IPS-15b (cell line): Measurements from ENCODE around the gene LMF2.
A peak's percentile ranks its signal among the peaks of the same experiment; 100 is the strongest.
"Not testable (repeated sequence)": the region's sequence is repeated elsewhere in the genome, so short reads cannot be mapped to it uniquely, and the experiment has no call there.

Experiments
- H3K27me3 ChIP-seq: one replicate; pipeline ENCODE4 v1.6.1; 2013; ENCODE audit warnings: low read length; ENCODE audit not compliant: control insufficient read depth, insufficient read depth
- H3K36me3 ChIP-seq: one replicate; pipeline ENCODE4 v1.6.1; 2013; ENCODE audit warnings: low read length; ENCODE audit not compliant: control insufficient read depth, insufficient read depth
- H3K4me1 ChIP-seq: one replicate; pipeline ENCODE4 v1.6.1; 2013; ENCODE audit warnings: mild to moderate bottlenecking, low read length; ENCODE audit not compliant: control insufficient read depth, insufficient read depth
- H3K4me3 ChIP-seq: one replicate; pipeline ENCODE4 v1.5.1; 2013; ENCODE audit warnings: low read depth, low read length
- H3K9ac ChIP-seq: one replicate; pipeline ENCODE4 v1.6.1; 2013; ENCODE audit warnings: low read depth, mild to moderate bottlenecking, low read length
- H3K9me3 ChIP-seq: one replicate; pipeline ENCODE4 v1.6.1; 2013; ENCODE audit warnings: mild to moderate bottlenecking, low read length; ENCODE audit not compliant: control insufficient read depth, insufficient read depth

LMF2 gene

GRCh38 chr22:50545522-50546325 is 38.2 kb upstream of the LMF2 start, which contains the start of gene KLHDC7B:
Gene KLHDC7B, plus strand, starts transcription at chr22:50545899. Its CDS starts 345 bp downstream, at chr22:50546244.
- Histone ChIP-seq H3K27me3 (peaks cover 30% of the 10 kb centered on the region), H3K9ac (no peak within 1 kb of the TSS), H3K4me1 (peaks cover 2% of the 10 kb centered on the region), H3K36me3 (no peaks in the 10 kb centered on the region), H3K4me3 (no peak within 1 kb of the TSS), H3K9me3 (no peaks in the 10 kb centered on the region)

GRCh38 chr22:50544746-50545253 is 37.3 kb upstream of the LMF2 start:
- H3K4me1 ChIP-seq = peaks cover 2% of the 10 kb centered on the region

GRCh38 chr22:50544078-50544745 is 36.7 kb upstream of the LMF2 start:
- peaks cover 2% of the 10 kb centered on the region for H3K4me1 ChIP-seq
- no peak overlapping the region for H3K9ac ChIP-seq
- no peaks in the 10 kb centered on the region for H3K9me3 ChIP-seq
- no peaks in the 10 kb centered on the region for H3K36me3 ChIP-seq
- H3K4me3 ChIP-seq = peak overlapping the region; percentile 18
- peaks cover 24% of the 10 kb centered on the region for H3K27me3 ChIP-seq

More at GRCh38 chr22:50544746-50545253, 37.3 kb upstream of the LMF2 start:
- no peak overlapping the region for H3K4me3 ChIP-seq
- H3K27me3 ChIP-seq = peaks cover 24% of the 10 kb centered on the region
- H3K9me3 ChIP-seq = no peaks in the 10 kb centered on the region
- no peak overlapping the region for H3K9ac ChIP-seq
- no peaks in the 10 kb centered on the region for H3K36me3 ChIP-seq

- Histone ChIP-seq H3K36me3 (no peaks in the 10 kb centered on the region), H3K9me3 (no peaks in the 10 kb centered on the region), H3K4me3 (no peak overlapping the region), H3K27me3 (peaks cover 21% of the 10 kb centered on the region), H3K9ac (no peak overlapping the region), H3K4me1 (no peaks in the 10 kb centered on the region)
These were observed 35.0 kb upstream of the LMF2 start for GRCh38 chr22:50542416-50542927.

GRCh38 chr22:50541667-50542026 is 34.1 kb upstream of the LMF2 start:
- not testable (repeated sequence) for H3K36me3 ChIP-seq, H3K9ac ChIP-seq, H3K4me1 ChIP-seq, H3K9me3 ChIP-seq, H3K4me3 ChIP-seq
- peaks cover 19% of the 10 kb centered on the region for H3K27me3 ChIP-seq

GRCh38 chr22:50540381-50540780 is 32.9 kb upstream of the LMF2 start:
- peaks cover 10% of the 10 kb centered on the region for H3K27me3 ChIP-seq
- no peak overlapping the region for H3K9ac ChIP-seq
- H3K36me3 ChIP-seq = no peaks in the 10 kb centered on the region
- no peaks in the 10 kb centered on the region for H3K9me3 ChIP-seq
- H3K4me3 ChIP-seq = no peak overlapping the region
- no peaks in the 10 kb centered on the region for H3K4me1 ChIP-seq

GRCh38 chr22:50537765-50538164 is 30.3 kb upstream of the LMF2 start:
- Histone ChIP-seq H3K36me3 (no peaks in the 10 kb centered on the region), H3K27me3 (peaks cover 11% of the 10 kb centered on the region), H3K4me1 (no peaks in the 10 kb centered on the region)

GRCh38 chr22:50536226-50536625 is 28.7 kb upstream of the LMF2 start:
- Histone ChIP-seq H3K27me3 (peaks cover 22% of the 10 kb centered on the region), H3K9me3 (no peaks in the 10 kb centered on the region), H3K36me3 (no peaks in the 10 kb centered on the region), H3K4me3 (no peak overlapping the region), H3K4me1 (no peaks in the 10 kb centered on the region), H3K9ac (no peak overlapping the region)

More at GRCh38 chr22:50537765-50538164, 30.3 kb upstream of the LMF2 start:
- H3K4me3 ChIP-seq = no peak overlapping the region
- no peak overlapping the region for H3K9ac ChIP-seq
- no peaks in the 10 kb centered on the region for H3K9me3 ChIP-seq

GRCh38 chr22:50535113-50535512 is 27.6 kb upstream of the LMF2 start:
- Histone ChIP-seq H3K4me3 (no peak overlapping the region), H3K9me3 (no peaks in the 10 kb centered on the region), H3K27me3 (peaks cover 32% of the 10 kb centered on the region), H3K36me3 (no peaks in the 10 kb centered on the region), H3K9ac (no peak overlapping the region), H3K4me1 (no peaks in the 10 kb centered on the region)

GRCh38 chr22:50533856-50534711 is 26.6 kb upstream of the LMF2 start:
- H3K4me3 ChIP-seq, H3K4me1 ChIP-seq, H3K9ac ChIP-seq, H3K9me3 ChIP-seq, H3K36me3 ChIP-seq: not testable (repeated sequence)
- peaks cover 42% of the 10 kb centered on the region for H3K27me3 ChIP-seq
